ENCODE data around the gene KIF26B.

The KIF26B gene

DNA sequence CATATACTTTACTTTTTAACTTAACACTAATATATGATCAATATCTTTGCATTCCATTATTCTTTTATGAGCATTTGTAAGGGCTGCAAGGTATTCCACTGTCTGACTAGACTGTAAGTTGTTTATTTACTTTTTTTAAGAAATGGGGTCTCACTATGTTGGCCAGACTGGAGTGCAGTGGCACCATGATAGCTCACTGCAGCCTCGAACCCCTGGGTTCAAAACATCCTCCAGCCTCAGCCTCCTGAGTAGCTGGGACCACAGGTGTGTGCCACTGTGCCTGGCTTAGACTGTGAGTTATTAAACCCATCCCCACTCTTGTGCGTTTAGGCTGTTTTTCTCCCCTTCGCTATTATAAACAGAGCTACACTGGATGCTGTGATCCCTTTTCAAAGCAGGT lies 6.7 kb upstream of the KIF26B start:
- no peak overlapping the region for H3K27ac ChIP-seq (ENCODE audit: low read length)
- DNase-seq = no peak
- no peaks in the 10 kb centered on the region for H3K36me3 ChIP-seq (ENCODE audit: insufficient read depth, low read length)
- H3K9ac ChIP-seq (ENCODE audit: low read depth, low read length) = no peak overlapping the region
- peaks cover 13% of the 10 kb centered on the region for H3K27me3 ChIP-seq (ENCODE audit: insufficient read depth, low read length, poor library complexity)
- 0 out of 2 replicates have a peak, but pooled peaks cover 3% of the 10 kb centered on the region for H4K20me1 ChIP-seq (ENCODE audit: insufficient read depth, low read length)
- TF ChIP-seq, protein P1, sequence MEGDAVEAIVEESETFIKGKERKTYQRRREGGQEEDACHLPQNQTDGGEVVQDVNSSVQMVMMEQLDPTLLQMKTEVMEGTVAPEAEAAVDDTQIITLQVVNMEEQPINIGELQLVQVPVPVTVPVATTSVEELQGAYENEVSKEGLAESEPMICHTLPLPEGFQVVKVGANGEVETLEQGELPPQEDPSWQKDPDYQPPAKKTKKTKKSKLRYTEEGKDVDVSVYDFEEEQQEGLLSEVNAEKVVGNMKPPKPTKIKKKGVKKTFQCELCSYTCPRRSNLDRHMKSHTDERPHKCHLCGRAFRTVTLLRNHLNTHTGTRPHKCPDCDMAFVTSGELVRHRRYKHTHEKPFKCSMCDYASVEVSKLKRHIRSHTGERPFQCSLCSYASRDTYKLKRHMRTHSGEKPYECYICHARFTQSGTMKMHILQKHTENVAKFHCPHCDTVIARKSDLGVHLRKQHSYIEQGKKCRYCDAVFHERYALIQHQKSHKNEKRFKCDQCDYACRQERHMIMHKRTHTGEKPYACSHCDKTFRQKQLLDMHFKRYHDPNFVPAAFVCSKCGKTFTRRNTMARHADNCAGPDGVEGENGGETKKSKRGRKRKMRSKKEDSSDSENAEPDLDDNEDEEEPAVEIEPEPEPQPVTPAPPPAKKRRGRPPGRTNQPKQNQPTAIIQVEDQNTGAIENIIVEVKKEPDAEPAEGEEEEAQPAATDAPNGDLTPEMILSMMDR (IDR thresholded peaks at IDR 0.05; ENCODE audit: borderline replicate concordance, extremely low read depth, low read length, poor library complexity, severe bottlenecking) = no peak
- no peak for TF ChIP-seq EZH2 (IDR thresholded peaks at IDR 0.05; ENCODE audit: borderline replicate concordance, low read depth, low read length, severe bottlenecking)
- no peak overlapping the region for H2AFZ ChIP-seq (ENCODE audit: low read depth, low read length)
- no peak overlapping the region for H3K4me3 ChIP-seq (ENCODE audit: low read depth in 1 of 2, low read length in 2 of 2)
- no peak for ATAC-seq (ENCODE audit: insufficient read depth, low read depth)
- no peak overlapping the region for H3K4me2 ChIP-seq (ENCODE audit: insufficient read depth, low read length)
- H3K9me3 ChIP-seq (ENCODE audit: insufficient read depth, low read length, severe bottlenecking) = no peaks in the 10 kb centered on the region
- no peaks in the 10 kb centered on the region for H3K79me2 ChIP-seq (ENCODE audit: insufficient read depth, low read length)
- peaks cover under 1% of the 10 kb centered on the region; the same call in 1 of the 2 replicates for H3K4me1 ChIP-seq (ENCODE audit: insufficient read depth, low read length)

DNA sequence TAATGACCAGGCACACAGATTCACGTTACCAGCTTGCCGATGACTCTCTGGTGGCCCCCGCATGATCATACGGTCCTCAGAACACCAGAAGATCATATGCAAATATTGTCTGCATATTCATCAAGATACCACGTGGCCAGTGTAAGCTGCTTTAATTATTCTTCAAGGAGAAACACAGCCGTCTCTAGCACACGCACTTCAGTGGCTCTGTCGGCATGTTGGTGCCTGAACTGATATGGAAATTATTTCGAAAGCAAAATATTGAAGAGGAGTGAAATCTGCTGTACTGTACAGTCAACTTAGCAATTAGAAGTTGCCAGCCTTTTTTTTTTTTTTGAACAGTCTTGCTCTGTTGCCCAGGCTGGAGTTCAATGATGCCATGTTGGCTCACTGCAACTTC lies 5.9 kb upstream of the KIF26B start:
- H3K27me3 ChIP-seq (ENCODE audit: insufficient read depth, low read length, poor library complexity) = peaks cover 14% of the 10 kb centered on the region
- 0 out of 2 replicates have a peak, but pooled peaks cover 3% of the 10 kb centered on the region for H4K20me1 ChIP-seq (ENCODE audit: insufficient read depth, low read length)
- H2AFZ ChIP-seq (ENCODE audit: low read depth, low read length) = no peak overlapping the region
- no peaks in the 10 kb centered on the region for H3K36me3 ChIP-seq (ENCODE audit: insufficient read depth, low read length)
- DNase-seq (no peak), ATAC-seq (ENCODE audit: insufficient read depth, low read depth) (no peak)
- no peak overlapping the region for H3K4me3 ChIP-seq (ENCODE audit: low read depth in 1 of 2, low read length in 2 of 2)
- no peak overlapping the region for H3K9ac ChIP-seq (ENCODE audit: low read depth, low read length)
- no peak overlapping the region for H3K4me2 ChIP-seq (ENCODE audit: insufficient read depth, low read length)
- no peaks in the 10 kb centered on the region for H3K9me3 ChIP-seq (ENCODE audit: insufficient read depth, low read length, severe bottlenecking)
- H3K79me2 ChIP-seq (ENCODE audit: insufficient read depth, low read length) = no peaks in the 10 kb centered on the region
- TF ChIP-seq, protein P1 (IDR thresholded peaks at IDR 0.05; ENCODE audit: borderline replicate concordance, extremely low read depth, low read length, poor library complexity, severe bottlenecking) = no peak
- TF ChIP-seq EZH2 (IDR thresholded peaks at IDR 0.05; ENCODE audit: borderline replicate concordance, low read depth, low read length, severe bottlenecking) = no peak
- no peak overlapping the region for H3K27ac ChIP-seq (ENCODE audit: low read length)
- H3K4me1 ChIP-seq (ENCODE audit: insufficient read depth, low read length) = peaks cover 6% of the 10 kb centered on the region; the same call in 1 of the 2 replicates

GRCh38 chr1:245153081-245153551 lies 1.7 kb upstream of the KIF26B start:
- Histone ChIP-seq H3K4me3 (ENCODE audit: low read depth in 1 of 2, low read length in 2 of 2) (no peak overlapping the region), H3K36me3 (ENCODE audit: insufficient read depth, low read length) (no peaks in the 10 kb centered on the region), H3K4me2 (ENCODE audit: insufficient read depth, low read length) (peak overlapping the region; percentile 24; the same call in 1 of the 2 replicates), H3K27ac (ENCODE audit: low read length) (no peak overlapping the region), H2AFZ (ENCODE audit: low read depth, low read length) (no peak overlapping the region), H3K9ac (ENCODE audit: low read depth, low read length) (no peak overlapping the region), H3K4me1 (ENCODE audit: insufficient read depth, low read length) (peaks cover 33% of the 10 kb centered on the region), H3K79me2 (ENCODE audit: insufficient read depth, low read length) (no peaks in the 10 kb centered on the region), H3K9me3 (ENCODE audit: insufficient read depth, low read length, severe bottlenecking) (no peaks in the 10 kb centered on the region), H3K27me3 (ENCODE audit: insufficient read depth, low read length, poor library complexity) (peaks cover 41% of the 10 kb centered on the region), H4K20me1 (ENCODE audit: insufficient read depth, low read length) (0 out of 2 replicates have a peak, but pooled peaks cover 3% of the 10 kb centered on the region)
- DNase-seq (peak; percentile 74), ATAC-seq (ENCODE audit: insufficient read depth, low read depth) (peak; percentile 38; the same call in 1 of the 3 replicates)
- TF ChIP-seq EZH2 (IDR thresholded peaks at IDR 0.05; ENCODE audit: borderline replicate concordance, low read depth, low read length, severe bottlenecking) = no peak
- TF ChIP-seq, protein P1 (IDR thresholded peaks at IDR 0.05; ENCODE audit: borderline replicate concordance, extremely low read depth, low read length, poor library complexity, severe bottlenecking) = peak; percentile 74

Data from DND-41 (cell line).